ENCODE measurements around the gene MMEL1.
"Not testable (repeated sequence)": the region's sequence is repeated elsewhere in the genome, so short reads cannot be mapped to it uniquely, and the experiment has no call there.

DNA sequence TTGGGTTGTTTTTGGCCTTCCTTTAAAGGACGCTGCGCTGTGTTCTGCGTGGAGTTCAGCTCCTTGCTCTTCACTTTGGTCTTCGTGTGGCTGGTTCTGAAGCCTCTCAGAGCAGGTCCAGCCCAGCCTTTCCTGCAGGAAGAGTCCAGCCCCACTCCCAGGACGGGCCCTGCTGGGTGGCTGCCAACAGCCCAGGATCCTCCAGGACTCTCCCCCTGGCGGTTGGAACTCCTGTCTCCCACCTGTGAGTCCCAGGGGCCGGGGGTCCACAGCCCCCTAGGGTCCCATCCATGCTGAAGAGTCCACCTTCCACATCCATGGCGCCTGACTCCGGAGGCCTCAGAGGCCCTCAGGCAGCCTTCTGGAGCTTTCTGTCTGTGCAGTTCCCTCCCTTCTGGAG lies 81.3 kb downstream of the MMEL1 start:
- TF ChIP-seq, protein P1, sequence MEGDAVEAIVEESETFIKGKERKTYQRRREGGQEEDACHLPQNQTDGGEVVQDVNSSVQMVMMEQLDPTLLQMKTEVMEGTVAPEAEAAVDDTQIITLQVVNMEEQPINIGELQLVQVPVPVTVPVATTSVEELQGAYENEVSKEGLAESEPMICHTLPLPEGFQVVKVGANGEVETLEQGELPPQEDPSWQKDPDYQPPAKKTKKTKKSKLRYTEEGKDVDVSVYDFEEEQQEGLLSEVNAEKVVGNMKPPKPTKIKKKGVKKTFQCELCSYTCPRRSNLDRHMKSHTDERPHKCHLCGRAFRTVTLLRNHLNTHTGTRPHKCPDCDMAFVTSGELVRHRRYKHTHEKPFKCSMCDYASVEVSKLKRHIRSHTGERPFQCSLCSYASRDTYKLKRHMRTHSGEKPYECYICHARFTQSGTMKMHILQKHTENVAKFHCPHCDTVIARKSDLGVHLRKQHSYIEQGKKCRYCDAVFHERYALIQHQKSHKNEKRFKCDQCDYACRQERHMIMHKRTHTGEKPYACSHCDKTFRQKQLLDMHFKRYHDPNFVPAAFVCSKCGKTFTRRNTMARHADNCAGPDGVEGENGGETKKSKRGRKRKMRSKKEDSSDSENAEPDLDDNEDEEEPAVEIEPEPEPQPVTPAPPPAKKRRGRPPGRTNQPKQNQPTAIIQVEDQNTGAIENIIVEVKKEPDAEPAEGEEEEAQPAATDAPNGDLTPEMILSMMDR (conservative IDR thresholded peaks at IDR 0.05), result not testable (repeated sequence)
- TF ChIP-seq EZH2 (IDR thresholded peaks at IDR 0.05; ENCODE audit: low read depth), result not testable (repeated sequence)

All from PC-9 (cell line).